Vagina (tissue), 2 donors: ENCODE measurements around the gene RNU7-1. TPM values are rescaled to one million over a fixed set of nuclear protein-coding genes. Genes with fewer than 3 reads are reported as not detected.

ENCODE experiments used
- DNase-seq, 2 donors: peaks; one replicate each; pipeline ENCODE4 v3.0.0-alpha.2; 2017; ENCODE audit errors: extremely low spot score in 2 of 2
- H3K27ac ChIP-seq: fragments of 200-600 bp; sonication (generic); one replicate; pipeline ENCODE4 v1.5.1; 2019
- H3K27me3 ChIP-seq: fragments of 200-600 bp; sonication (generic); one replicate; pipeline ENCODE4 v1.5.1; 2019
- H3K36me3 ChIP-seq, 2 donors: fragments of 200-600 bp; sonication (generic); one replicate each; pipeline ENCODE4 v1.5.1; 2017 to 2019
- H3K4me1 ChIP-seq: fragments of 200-600 bp; sonication (generic); one replicate; pipeline ENCODE4 v1.5.1; 2019
- H3K4me3 ChIP-seq, 2 donors: fragments of 200-600 bp; sonication (generic); 1 replicate in 1 of 2; 2 replicates in 1 of 2; pipeline ENCODE4 v1.5.1; 2016 to 2019
- H3K9me3 ChIP-seq: fragments of 200-600 bp; sonication (generic); one replicate; pipeline ENCODE4 v1.5.1; 2019
- POLR2A ChIP-seq, 2 donors: fragments of 450-650 bp; IDR thresholded peaks; one replicate each; pipeline ENCODE4 v1.6.1; 2017; ENCODE audit warnings: antibody characterized with exemption in 2 of 2, mild to moderate bottlenecking in 2 of 2, moderate library complexity in 2 of 2
- POLR2AphosphoS5 ChIP-seq, 2 donors: sonication (generic); formaldehyde crosslinking; IDR thresholded peaks; one replicate each; pipeline ENCODE4 v1.9.0; 2017; ENCODE audit warnings: antibody characterized with exemption in 2 of 2, mild to moderate bottlenecking in 2 of 2, low read depth in 1 of 2; ENCODE audit not compliant: insufficient read depth in 1 of 2
- intact Hi-C: fragments of 100-400 bp; cut with DNase I; formaldehyde crosslinking; loops from one replicate; pipeline ENCODE4 v1.15.1; 2023
- total RNA-seq: library from RNA; depleted of rRNA; stranded (reverse); fragments of >200 nt; gene quantifications from one replicate; pipeline ENCODE4 v1.2.3, GENCODE V29; 2016
- TF ChIP-seq, protein P1 (sequence below), 3 experiments: fragments of 450-650 bp in 2 of 3; fragments of 200-600 bp in 1 of 3; sonication (generic) in 1 of 3; IDR thresholded peaks; one replicate each; pipeline ENCODE4 v1.5.1; 2017 to 2019; ENCODE audit warnings: antibody characterized with exemption in 3 of 3, mild to moderate bottlenecking in 2 of 3, moderate library complexity in 2 of 3

The RNU7-1 gene
- total RNA-seq, 1 donor from 2014 or later: not detected

DNA sequence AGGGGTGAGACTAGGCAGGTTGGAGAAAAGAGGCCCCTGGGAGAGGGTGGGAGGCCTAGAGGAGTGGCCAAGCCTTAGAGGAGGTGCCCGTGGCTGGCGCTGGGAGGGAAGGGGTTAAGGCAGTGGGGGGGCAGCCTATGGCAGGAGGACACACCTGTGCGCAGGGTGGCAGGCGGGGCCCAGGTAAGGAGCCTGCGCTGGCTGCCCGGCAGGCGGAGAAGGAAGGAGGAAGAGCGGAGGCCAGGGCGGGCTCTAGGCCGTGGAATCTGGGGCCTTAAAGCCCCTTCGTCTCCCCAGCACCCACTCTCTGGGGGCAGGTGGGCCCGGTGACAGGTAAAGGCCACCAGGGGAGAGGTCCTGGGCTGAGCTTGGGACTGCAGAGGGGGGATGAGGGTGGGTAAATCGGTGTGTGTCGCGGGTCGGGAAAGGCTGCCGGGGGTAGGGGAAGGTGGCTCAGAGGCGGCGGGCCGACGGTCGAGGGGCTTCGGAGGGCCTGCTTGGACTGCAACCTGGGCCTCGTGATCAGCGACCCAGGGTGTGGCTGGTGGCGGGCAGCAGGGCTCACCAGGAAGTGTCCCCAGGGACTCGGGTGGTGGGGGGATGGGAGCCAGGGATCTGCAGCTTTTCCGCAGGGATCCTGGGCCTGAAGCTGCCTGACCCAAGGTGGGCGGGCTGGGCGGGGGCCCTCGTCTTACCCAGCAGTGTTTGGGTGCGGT, 19.6 kb downstream of the RNU7-1 start:
- H3K4me1 ChIP-seq: peaks cover 29% of the 10 kb centered on the region
- H3K4me3 ChIP-seq: peak overlapping the region; percentile 22 to 52
- peak in 1 of 2 donors; percentile 59 for TF ChIP-seq POLR2AphosphoS5 (IDR thresholded peaks at IDR 0.05; ENCODE audit: insufficient read depth in 1 of 2, low read depth in 1 of 2)
- peak in 1 of 2 donors; percentile 14 for TF ChIP-seq POLR2A (IDR thresholded peaks at IDR 0.05)
- TF ChIP-seq, protein P1, sequence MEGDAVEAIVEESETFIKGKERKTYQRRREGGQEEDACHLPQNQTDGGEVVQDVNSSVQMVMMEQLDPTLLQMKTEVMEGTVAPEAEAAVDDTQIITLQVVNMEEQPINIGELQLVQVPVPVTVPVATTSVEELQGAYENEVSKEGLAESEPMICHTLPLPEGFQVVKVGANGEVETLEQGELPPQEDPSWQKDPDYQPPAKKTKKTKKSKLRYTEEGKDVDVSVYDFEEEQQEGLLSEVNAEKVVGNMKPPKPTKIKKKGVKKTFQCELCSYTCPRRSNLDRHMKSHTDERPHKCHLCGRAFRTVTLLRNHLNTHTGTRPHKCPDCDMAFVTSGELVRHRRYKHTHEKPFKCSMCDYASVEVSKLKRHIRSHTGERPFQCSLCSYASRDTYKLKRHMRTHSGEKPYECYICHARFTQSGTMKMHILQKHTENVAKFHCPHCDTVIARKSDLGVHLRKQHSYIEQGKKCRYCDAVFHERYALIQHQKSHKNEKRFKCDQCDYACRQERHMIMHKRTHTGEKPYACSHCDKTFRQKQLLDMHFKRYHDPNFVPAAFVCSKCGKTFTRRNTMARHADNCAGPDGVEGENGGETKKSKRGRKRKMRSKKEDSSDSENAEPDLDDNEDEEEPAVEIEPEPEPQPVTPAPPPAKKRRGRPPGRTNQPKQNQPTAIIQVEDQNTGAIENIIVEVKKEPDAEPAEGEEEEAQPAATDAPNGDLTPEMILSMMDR (IDR thresholded peaks at IDR 0.05): no peak
- H3K27ac ChIP-seq: peak overlapping the region; percentile 87
- no peaks in the 10 kb centered on the region for H3K27me3 ChIP-seq
- peaks cover 0 to 31% of the 10 kb centered on the region in 2 donors for H3K36me3 ChIP-seq
- intact Hi-C loops: no loop called here
- DNase-seq: no peak
- no peaks in the 10 kb centered on the region for H3K9me3 ChIP-seq

- no peak for DNase-seq
- Histone ChIP-seq H3K27ac (peak overlapping the region; percentile 87), H3K4me1 (peaks cover 36% of the 10 kb centered on the region), H3K4me3 (peak overlapping the region; percentile 22 to 52), H3K9me3 (no peaks in the 10 kb centered on the region), H3K36me3 (peaks cover 0 to 37% of the 10 kb centered on the region in 2 donors), H3K27me3 (no peaks in the 10 kb centered on the region)
- intact Hi-C loops: no loop called here
- TF ChIP-seq POLR2AphosphoS5 (IDR thresholded peaks at IDR 0.05; ENCODE audit: insufficient read depth in 1 of 2, low read depth in 1 of 2) (no peak), POLR2A (IDR thresholded peaks at IDR 0.05) (no peak)
- TF ChIP-seq, protein P1 (IDR thresholded peaks at IDR 0.05): no peak
Measured at GRCh38 chr12:6963791-6964413, 20.3 kb downstream of the RNU7-1 start.

GRCh38 chr12:6964605-6965025, 21.0 kb downstream of the RNU7-1 start:
- H3K36me3 ChIP-seq: peaks cover 0 to 37% of the 10 kb centered on the region in 2 donors
- H3K4me3 ChIP-seq: peak overlapping the region in 1 of 2 donors; percentile 52
- peaks cover 43% of the 10 kb centered on the region for H3K4me1 ChIP-seq
- no peak for DNase-seq
- H3K27me3 ChIP-seq: no peaks in the 10 kb centered on the region
- TF ChIP-seq, protein P1 (IDR thresholded peaks at IDR 0.05): no peak
- no peak for TF ChIP-seq POLR2A (IDR thresholded peaks at IDR 0.05)
- no peak for TF ChIP-seq POLR2AphosphoS5 (IDR thresholded peaks at IDR 0.05; ENCODE audit: insufficient read depth in 1 of 2, low read depth in 1 of 2)
- intact Hi-C loops: no loop called here
- no peaks in the 10 kb centered on the region for H3K9me3 ChIP-seq
- H3K27ac ChIP-seq: peak overlapping the region; percentile 87

GRCh38 chr12:6965026-6965661, 21.5 kb downstream of the RNU7-1 start:
- no peak for DNase-seq

More at GRCh38 chr12:6965026-6965661, 21.5 kb downstream of the RNU7-1 start:
- Histone ChIP-seq H3K4me1 (peaks cover 48% of the 10 kb centered on the region), H3K27ac (peak overlapping the region; percentile 87), H3K4me3 (peak overlapping the region in 1 of 2 donors; percentile 52), H3K36me3 (peaks cover 0 to 37% of the 10 kb centered on the region in 2 donors), H3K9me3 (no peaks in the 10 kb centered on the region), H3K27me3 (no peaks in the 10 kb centered on the region)
- intact Hi-C loops: no loop called here
- peak; percentile 56 to 60 for TF ChIP-seq POLR2AphosphoS5 (IDR thresholded peaks at IDR 0.05; ENCODE audit: insufficient read depth in 1 of 2, low read depth in 1 of 2)
- TF ChIP-seq POLR2A (IDR thresholded peaks at IDR 0.05): no peak
- TF ChIP-seq, protein P1 (IDR thresholded peaks at IDR 0.05): peak; percentile 72 to 89 (median 72)
